ENCODE measurements around the gene FOXJ3. TPM values are rescaled to one million over a fixed set of nuclear protein-coding genes. Genes with fewer than 3 reads are reported as not detected.
A peak's percentile ranks its signal among the peaks of the same experiment; 100 is the strongest.

The FOXJ3 gene
- total and polyA plus RNA-seq, 2 of the 4 experiments (the other 2 are of a cell fraction): 16.7 to 30.5 TPM

GRCh38 chr1:42158189-42158588 lies 176.8 kb downstream of the FOXJ3 start:
- no TSS peak for BruUV-seq (replicated peaks)
- no peak overlapping the region for H3K4me2 ChIP-seq (ENCODE audit: low read depth, low read length)
- no peak overlapping the region for H3K4me3 ChIP-seq (ENCODE audit: insufficient read depth, low read depth, low read length)
- TF ChIP-seq POLR2A (IDR thresholded peaks at IDR 0.05; ENCODE audit: low read depth, low read length): no peak
- TF ChIP-seq USF2 (IDR thresholded peaks at IDR 0.05; ENCODE audit: low read depth, low read length): no peak
- TF ChIP-seq MXI1 (IDR thresholded peaks at IDR 0.05; ENCODE audit: borderline replicate concordance, low read depth, low read length): no peak
- TF ChIP-seq BHLHE40 (IDR thresholded peaks at IDR 0.05; ENCODE audit: low read depth, low read length): no peak
- no peak for TF ChIP-seq RFX5 (IDR thresholded peaks at IDR 0.05; ENCODE audit: low read depth, low read length)
- TF ChIP-seq NFE2L2 (IDR thresholded peaks at IDR 0.05; ENCODE audit: low read depth, low read length): no peak
- TF ChIP-seq RAD21 (IDR thresholded peaks at IDR 0.05; ENCODE audit: low read length): no peak
- dilution Hi-C loops (cut with HindIII; ENCODE audit: low sequenced_read_pairs, unreplicated experiment) (no loop called here), intact Hi-C loops (cut with micrococcal nuclease) (no loop called here), in situ Hi-C loops (cut with MboI; ENCODE audit: low sequenced_read_pairs) (no loop called here)
- no peak overlapping the region for H3K14ac ChIP-seq (replicated peaks; ENCODE audit: low read depth, low read length)
- H2AFZ ChIP-seq (replicated peaks; ENCODE audit: low read length, poor library complexity): no peak overlapping the region
- H3K27me3 ChIP-seq (ENCODE audit: control insufficient read depth, insufficient read depth, low read length): peaks cover 21% of the 10 kb centered on the region
- H3K56ac ChIP-seq (ENCODE audit: extremely low read depth, insufficient read depth, low read length): no peak overlapping the region
- H4K8ac ChIP-seq (ENCODE audit: low read depth in 2 of 2, low read length in 2 of 2): no peak overlapping the region
- H3K4me1 ChIP-seq (ENCODE audit: control insufficient read depth, insufficient read depth, low read length): no peaks in the 10 kb centered on the region
- 0 out of 2 replicates have a peak, but pooled peaks cover 3% of the 10 kb centered on the region for H3K9me1 ChIP-seq (ENCODE audit: insufficient read depth, low read length)
- no peaks in the 10 kb centered on the region for H4K20me1 ChIP-seq (ENCODE audit: insufficient read depth, low read length)
- no peak overlapping the region for H3K9ac ChIP-seq (ENCODE audit: low read depth, low read length)
- H3K79me1 ChIP-seq (ENCODE audit: low read depth in 1 of 2, low read length in 2 of 2): no peaks in the 10 kb centered on the region
- no peak overlapping the region for H2BK15ac ChIP-seq (ENCODE audit: low read depth, low read length)
- peak; percentile 12 for DNase-seq
- no peak overlapping the region for H4K5ac ChIP-seq (ENCODE audit: low read depth, low read length)
- no peak overlapping the region for H4K91ac ChIP-seq (ENCODE audit: insufficient read depth, low read depth, low read length)
- H3K23ac ChIP-seq (ENCODE audit: low read depth, low read length): no peak overlapping the region
- H2BK120ac ChIP-seq (ENCODE audit: low read depth, low read length): no peak overlapping the region
- H2BK5ac ChIP-seq (ENCODE audit: low read depth, low read length, poor library complexity, severe bottlenecking): no peak overlapping the region
- no peak overlapping the region for H2AK9ac ChIP-seq (replicated peaks; ENCODE audit: low read depth, low read length, poor library complexity)
- no peak overlapping the region for H2BK20ac ChIP-seq (ENCODE audit: low read depth, low read length)
- no peak overlapping the region for H3K4ac ChIP-seq (ENCODE audit: low read depth, low read length)
- POLR2A ChIA-PET (ENCODE audit: unreplicated experiment): no interaction called here
- peaks cover 5% of the 10 kb centered on the region for H3K9me3 ChIP-seq (ENCODE audit: control insufficient read depth, insufficient read depth, low read length)
- no peak overlapping the region for H3K27ac ChIP-seq (ENCODE audit: insufficient read depth, low read length)
- ATAC-seq (ENCODE audit: low read depth): no peak
- no peak overlapping the region for H3K18ac ChIP-seq (ENCODE audit: low read depth, low read length)
- H2AK5ac ChIP-seq (ENCODE audit: low read depth, low read length): no peak overlapping the region
- no CpG with 5 or more reads among the region's 2 CpGs for WGBS, 2 experiments (ENCODE audit: extremely low coverage in 2 of 2, insufficient read length in 1 of 2)
- no peaks in the 10 kb centered on the region for H3K36me3 ChIP-seq (ENCODE audit: control insufficient read depth, insufficient read depth, low read length)
- CTCF ChIA-PET: no interaction called here

Data from IMR-90 (cell line).